ENCODE results near the gene VILL. TPM values are rescaled to one million over a fixed set of nuclear protein-coding genes. Genes with fewer than 3 reads are reported as not detected.

The VILL gene
- total and polyA plus RNA-seq, 2 of the 8 experiments (the other 6 are each of a cell fraction or from before 2014, with no cell fraction given), result 4.1 to 4.2 TPM

DNA sequence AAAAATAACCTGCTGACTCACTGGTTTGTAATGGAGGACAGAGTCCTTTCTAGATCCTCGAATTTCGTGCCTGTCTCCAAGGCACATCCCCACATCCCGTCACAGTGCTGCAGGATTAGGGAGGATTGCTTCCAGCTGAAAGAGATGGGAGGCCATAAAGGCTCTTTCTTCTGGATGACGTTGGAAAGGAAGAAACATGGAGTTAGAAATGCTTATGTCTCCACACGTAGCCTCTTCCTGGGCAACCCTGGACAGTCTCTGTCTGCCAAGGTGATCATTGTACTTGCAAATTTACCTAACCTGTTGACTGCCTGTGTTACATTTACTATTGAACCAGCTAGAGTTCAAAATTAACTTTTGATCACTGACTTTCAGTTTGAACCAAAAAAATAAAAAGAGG, 27.6 kb upstream of the VILL start:
- FAIRE-seq (no peak), DNase-seq (ENCODE audit: low read depth in 1 of 2, low spot score in 2 of 2) (no peak)
- Histone ChIP-seq H2BK12ac (ENCODE audit: low read depth, low read length) (no peak overlapping the region), H2AFZ (ENCODE audit: low read length) (no peak overlapping the region), H3K79me1 (ENCODE audit: low read depth, low read length) (no peaks in the 10 kb centered on the region), H3K79me2 (ENCODE audit: control insufficient read depth in 1 of 2, insufficient read depth in 2 of 2, low read length in 2 of 2) (no peaks in the 10 kb centered on the region), H3K27me3 (replicated peaks in 1 of 4; ENCODE audit: control insufficient read depth in 3 of 4, extremely low read depth in 1 of 4, insufficient read depth in 3 of 4, low read length in 3 of 4) (no peaks in the 10 kb centered on the region), H3K4me1 (replicated peaks in 1 of 4; ENCODE audit: control insufficient read depth in 3 of 4, insufficient read depth in 4 of 4, low read length in 3 of 4) (peaks cover 0 to 14% (median 11%) of the 10 kb centered on the region in 4 experiments; a peak in 2 of 7 replicates), H2BK15ac (ENCODE audit: low read length) (no peak overlapping the region), H4K5ac (ENCODE audit: insufficient read length, low read depth, low read length) (no peak overlapping the region), H3K14ac (ENCODE audit: insufficient read length) (no peak overlapping the region), H3K56ac (replicated peaks; ENCODE audit: insufficient read length, low read depth, low read length) (no peak overlapping the region), H3K36me3 (ENCODE audit: control insufficient read depth in 2 of 4, insufficient read depth in 4 of 4, low read length in 3 of 4) (no peaks in the 10 kb centered on the region; a peak in 1 of 8 replicates), H3K4me3 (ENCODE audit: extremely low read depth in 1 of 4, insufficient read depth in 2 of 4, low read depth in 3 of 4, low read length in 4 of 4) (no peak overlapping the region), H2AK5ac (ENCODE audit: low read depth, low read length) (no peak overlapping the region), H3K9me3 (ENCODE audit: insufficient read depth in 2 of 2, low read depth in 1 of 2, low read length in 1 of 2) (no peaks in the 10 kb centered on the region), H3K18ac (ENCODE audit: extremely low read depth, low read length) (no peak overlapping the region), H3K4ac (replicated peaks; ENCODE audit: insufficient read length, low read depth, low read length) (no peak overlapping the region), H2BK5ac (ENCODE audit: low read depth, low read length) (no peak overlapping the region; the same call in 1 of the 2 replicates), H3K23ac (ENCODE audit: insufficient read length) (no peak overlapping the region), H2BK20ac (ENCODE audit: low read length) (no peak overlapping the region), H3K23me2 (ENCODE audit: low read depth, low read length) (no peaks in the 10 kb centered on the region), H4K20me1 (replicated peaks in 1 of 2; ENCODE audit: control insufficient read depth in 1 of 2, insufficient read depth in 2 of 2, low read length in 2 of 2) (peaks cover 0 to 2% of the 10 kb centered on the region in 2 experiments), H4K8ac (ENCODE audit: extremely low read depth, insufficient read depth, low read length) (no peak overlapping the region), H2BK120ac (replicated peaks; ENCODE audit: low read depth, low read length) (no peak overlapping the region), H3K27ac (ENCODE audit: low read depth, low read length) (peak overlapping the region; percentile 69; the same call in 1 of the 2 replicates), H3K9ac (replicated peaks in 1 of 4; ENCODE audit: extremely low read depth in 1 of 4, low read depth in 3 of 4, low read length in 3 of 4) (no peak overlapping the region; a peak in 1 of 7 replicates), H3K4me2 (ENCODE audit: insufficient read depth in 1 of 2, low read depth in 2 of 2, low read length in 2 of 2) (no peak overlapping the region; a peak in 1 of 4 replicates), H4K91ac (replicated peaks; ENCODE audit: insufficient read length, low read length) (no peak overlapping the region)
- CTCF ChIA-PET (ENCODE audit: partially characterized antibody), result interaction anchor here (0.7 to 7.2 kb wide), 5 partner anchors 12 to 510 kb away, joined by 3 to 60 read pairs (median 4); no protein-coding TSS in a partner anchor
- 80% methylated on average over 5 of the region's 5 CpGs; no CpG with 5 or more reads in 1 of the 2 experiments for WGBS, 2 experiments (ENCODE audit: extremely low coverage in 1 of 2, insufficient coverage in 1 of 2, insufficient read length in 1 of 2, insufficient replicate concordance in 2 of 2, low coverage in 1 of 2, low lambda C conversion rate in 2 of 2, missing lambda C conversion rate in 1 of 2)
- POLR2A ChIA-PET (ENCODE audit: partially characterized antibody), result no interaction called here
- TF ChIP-seq CEBPB (IDR thresholded peaks at IDR 0.05; ENCODE audit: low read depth, low read length) (no peak), EP300 (IDR thresholded peaks at IDR 0.05; ENCODE audit: borderline replicate concordance in 1 of 2, low read depth in 2 of 2, low read length in 2 of 2) (no peak), MAX (IDR thresholded peaks at IDR 0.05) (no peak), HDAC2 (IDR thresholded peaks at IDR 0.05; ENCODE audit: borderline replicate concordance in 1 of 2, low read depth in 2 of 2, low read length in 2 of 2) (no peak), CHD2 (IDR thresholded peaks at IDR 0.05; ENCODE audit: low read length) (no peak), SRF (IDR thresholded peaks at IDR 0.05; ENCODE audit: low read depth, low read length) (no peak), POU5F1 (IDR thresholded peaks at IDR 0.05; ENCODE audit: low read depth, low read length) (no peak), BCL11A (IDR thresholded peaks at IDR 0.05; ENCODE audit: low read depth in 2 of 2, low read length in 2 of 2) (no peak), MAFK (IDR thresholded peaks at IDR 0.05; ENCODE audit: low read depth, low read length) (no peak), ATF3 (IDR thresholded peaks at IDR 0.05; ENCODE audit: insufficient read depth, low read depth, low read length) (no peak)
- TF ChIP-seq, protein P1, sequence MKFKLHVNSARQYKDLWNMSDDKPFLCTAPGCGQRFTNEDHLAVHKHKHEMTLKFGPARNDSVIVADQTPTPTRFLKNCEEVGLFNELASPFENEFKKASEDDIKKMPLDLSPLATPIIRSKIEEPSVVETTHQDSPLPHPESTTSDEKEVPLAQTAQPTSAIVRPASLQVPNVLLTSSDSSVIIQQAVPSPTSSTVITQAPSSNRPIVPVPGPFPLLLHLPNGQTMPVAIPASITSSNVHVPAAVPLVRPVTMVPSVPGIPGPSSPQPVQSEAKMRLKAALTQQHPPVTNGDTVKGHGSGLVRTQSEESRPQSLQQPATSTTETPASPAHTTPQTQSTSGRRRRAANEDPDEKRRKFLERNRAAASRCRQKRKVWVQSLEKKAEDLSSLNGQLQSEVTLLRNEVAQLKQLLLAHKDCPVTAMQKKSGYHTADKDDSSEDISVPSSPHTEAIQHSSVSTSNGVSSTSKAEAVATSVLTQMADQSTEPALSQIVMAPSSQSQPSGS (IDR thresholded peaks at IDR 0.05; ENCODE audit: low read length), result no peak
